Measurements from ENCODE around the gene CITED1.

GRCh38 chrX:72351606-72352334 is 46.1 kb upstream of the CITED1 start:
- TF ChIP-seq CTCF (IDR thresholded peaks at IDR 0.05; ENCODE audit: low read length) (no peak), EZH2phosphoT487 (IDR thresholded peaks at IDR 0.05; ENCODE audit: low read length) (no peak), EZH2 (optimal IDR thresholded peaks at IDR 0.05; ENCODE audit: low read depth, low read length) (no peak)

Measured in MM.1S (cell line).